GM12891 (cell line): ENCODE data around the gene ERAL1.

Experiments
- POLR2A ChIP-seq: IDR thresholded peaks from 2 replicates; pipeline ENCODE4 v1.6.1; 2011; ENCODE audit warnings: low read depth, low read length, control low read depth
- POLR2AphosphoS5 ChIP-seq: IDR thresholded peaks from 2 replicates; pipeline ENCODE4 v1.6.1; 2011; ENCODE audit warnings: low read depth, low read length, control low read depth
- SPI1 ChIP-seq: IDR thresholded peaks from 2 replicates; pipeline ENCODE4 v1.6.1; 2011; ENCODE audit warnings: low read depth, low read length, control low read depth
- TAF1 ChIP-seq: IDR thresholded peaks from 2 replicates; pipeline ENCODE4 v1.6.1; 2011; ENCODE audit warnings: low read depth, low read length, control low read depth

GRCh38 chr17:28807925-28808634, 46.7 kb upstream of the ERAL1 start:
- TF ChIP-seq TAF1: no peak
- TF ChIP-seq POLR2AphosphoS5: no peak
- no peak; the same call in 1 of the 2 replicates for TF ChIP-seq SPI1
- no peak for TF ChIP-seq POLR2A
